AG08396 (cell line): Measurements from ENCODE around the gene LGALSL.
A peak's percentile ranks its signal among the peaks of the same experiment; 100 is the strongest.
"Not testable (repeated sequence)": the region's sequence is repeated elsewhere in the genome, so short reads cannot be mapped to it uniquely, and the experiment has no call there.

Experiments used
- DNase-seq: peaks from one replicate; pipeline ENCODE4 v3.0.0; 2012; ENCODE audit warnings: low spot score, mixed read lengths

The LGALSL gene

GRCh38 chr2:64442801-64443429, 11.0 kb upstream of the LGALSL start:
- DNase-seq, result no peak

- DNase-seq, result not testable (repeated sequence)
These were observed 8.0 kb upstream of the LGALSL start for GRCh38 chr2:64445970-64446369.

DNA sequence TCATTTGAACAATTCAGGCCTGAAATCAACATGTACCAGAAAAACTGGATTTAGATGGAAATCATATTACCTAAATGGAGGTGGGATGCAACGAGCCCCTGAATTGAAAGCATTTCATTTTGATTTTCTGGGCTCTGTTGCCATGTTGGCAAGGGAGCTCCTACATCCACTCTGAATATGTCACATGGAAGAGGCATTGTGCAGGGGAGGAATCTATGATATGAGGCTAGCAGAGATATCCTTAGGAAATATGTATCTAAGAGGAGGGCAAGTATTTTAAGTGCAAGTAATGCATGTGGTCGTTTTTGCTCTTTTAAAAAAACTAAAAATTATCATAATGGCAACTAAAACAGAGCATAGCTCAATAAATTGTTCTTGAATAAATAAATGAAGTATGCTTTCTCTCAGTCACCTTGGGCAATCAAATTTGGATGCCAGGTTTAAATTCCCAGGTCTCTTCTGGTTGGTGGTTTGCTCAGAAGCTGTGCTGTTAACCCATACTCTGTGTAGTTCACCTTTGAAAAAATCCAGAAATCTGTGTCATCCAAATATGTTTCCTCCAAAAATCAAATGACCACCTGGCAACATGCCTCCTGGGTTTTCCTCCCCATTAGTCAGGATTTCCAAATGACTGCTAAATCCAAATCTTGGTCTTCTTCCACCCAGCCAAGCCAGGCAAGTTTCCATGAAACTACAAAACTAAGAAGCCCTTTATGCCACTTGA, 6.5 kb upstream of the LGALSL start:
- no peak for DNase-seq

GRCh38 chr2:64448041-64448426, 5.9 kb upstream of the LGALSL start:
- no peak for DNase-seq

DNA sequence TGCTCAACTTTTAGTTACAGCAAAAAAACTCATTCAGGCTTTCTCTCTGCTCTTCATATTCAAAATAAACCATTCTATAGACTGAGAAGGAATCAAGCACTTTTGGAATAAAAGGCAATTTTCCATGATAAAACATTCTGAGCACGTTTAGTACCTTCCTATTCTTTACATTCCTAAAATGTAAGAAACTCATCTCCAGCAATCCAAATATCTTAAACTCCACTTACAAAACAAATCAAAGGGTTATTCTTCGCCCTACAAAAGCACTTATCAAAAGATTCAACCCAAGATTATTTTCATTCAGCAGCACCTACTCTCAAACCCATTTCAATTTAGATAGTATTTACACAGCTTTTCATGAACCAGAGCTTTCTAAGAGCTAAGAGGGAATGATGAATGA, 2.9 kb upstream of the LGALSL start:
- DNase-seq, result no peak

DNA sequence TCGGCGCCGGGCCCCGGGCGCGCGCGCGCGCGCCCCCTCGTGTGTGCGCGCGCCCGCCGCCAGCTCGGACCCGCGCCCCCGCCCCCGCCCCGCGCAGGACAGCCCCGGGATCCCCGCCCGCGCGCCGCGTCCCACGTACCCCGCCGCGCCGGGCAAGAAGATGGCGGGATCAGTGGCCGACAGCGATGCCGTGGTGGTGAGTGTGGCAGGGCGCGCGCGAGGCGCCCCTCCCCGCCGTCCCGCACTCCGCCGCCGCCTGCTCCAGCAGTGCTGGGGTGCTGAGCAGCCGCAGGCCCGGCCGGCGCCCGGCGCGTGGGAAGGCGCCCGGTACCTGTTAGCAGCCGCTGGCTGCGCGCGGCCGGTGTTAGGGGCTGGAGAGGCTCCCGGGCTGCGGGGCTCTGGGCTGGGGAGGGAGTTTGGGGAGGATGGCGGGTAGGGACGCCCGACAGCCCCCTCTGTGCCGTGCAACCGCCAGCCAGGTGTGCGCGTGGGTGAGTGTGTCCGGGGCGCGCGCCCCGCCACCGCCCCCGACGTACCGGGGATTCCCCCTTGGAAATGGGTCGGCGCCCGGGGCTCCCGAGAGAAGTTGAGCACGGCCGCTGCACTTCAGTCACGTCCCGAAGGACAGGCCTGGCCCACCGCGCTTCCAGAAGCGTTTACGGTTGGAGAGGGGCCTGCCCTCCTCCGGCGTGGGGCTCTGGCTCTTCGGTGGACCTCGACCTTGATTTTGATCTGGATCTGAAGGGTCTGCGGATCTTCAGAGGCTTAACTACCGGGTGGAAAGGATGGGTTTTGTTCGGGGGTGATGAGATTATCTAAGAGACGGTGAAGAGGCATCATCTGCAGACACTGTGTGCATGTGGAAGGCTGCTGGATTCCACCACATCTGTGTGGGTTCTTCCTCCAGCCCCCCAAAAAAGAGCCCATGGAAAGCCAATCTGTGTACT, 697 bp downstream of the LGALSL start:
- peak; percentile 76 for DNase-seq

- DNase-seq, result no peak
These were observed 1.6 kb downstream of the LGALSL start for GRCh38 chr2:64455545-64455944.

DNA sequence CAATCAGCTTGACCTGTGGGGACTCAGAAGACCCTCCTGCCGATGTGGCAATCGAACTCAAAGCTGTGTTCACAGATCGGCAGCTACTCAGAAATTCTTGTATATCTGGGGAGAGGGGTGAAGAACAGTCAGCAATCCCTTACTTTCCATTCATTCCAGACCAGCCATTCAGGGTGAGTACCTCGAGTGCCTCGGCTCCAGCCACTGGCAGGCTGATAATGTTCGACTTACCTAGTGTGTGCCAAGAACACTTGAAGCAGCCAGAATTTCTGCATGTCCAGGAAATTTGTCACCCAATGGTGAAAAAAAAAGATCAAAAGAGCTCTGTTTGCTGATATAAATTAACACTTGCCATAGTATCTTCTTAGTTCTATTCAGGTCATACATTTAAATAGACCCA, 2.3 kb downstream of the LGALSL start:
- DNase-seq, result no peak

- no peak for DNase-seq
These were observed 3.6 kb downstream of the LGALSL start for GRCh38 chr2:64457524-64457923.

- no peak for DNase-seq
These were observed 5.6 kb downstream of the LGALSL start for GRCh38 chr2:64459575-64459974.

GRCh38 chr2:64460330-64460729, 6.4 kb downstream of the LGALSL start:
- no peak for DNase-seq

DNA sequence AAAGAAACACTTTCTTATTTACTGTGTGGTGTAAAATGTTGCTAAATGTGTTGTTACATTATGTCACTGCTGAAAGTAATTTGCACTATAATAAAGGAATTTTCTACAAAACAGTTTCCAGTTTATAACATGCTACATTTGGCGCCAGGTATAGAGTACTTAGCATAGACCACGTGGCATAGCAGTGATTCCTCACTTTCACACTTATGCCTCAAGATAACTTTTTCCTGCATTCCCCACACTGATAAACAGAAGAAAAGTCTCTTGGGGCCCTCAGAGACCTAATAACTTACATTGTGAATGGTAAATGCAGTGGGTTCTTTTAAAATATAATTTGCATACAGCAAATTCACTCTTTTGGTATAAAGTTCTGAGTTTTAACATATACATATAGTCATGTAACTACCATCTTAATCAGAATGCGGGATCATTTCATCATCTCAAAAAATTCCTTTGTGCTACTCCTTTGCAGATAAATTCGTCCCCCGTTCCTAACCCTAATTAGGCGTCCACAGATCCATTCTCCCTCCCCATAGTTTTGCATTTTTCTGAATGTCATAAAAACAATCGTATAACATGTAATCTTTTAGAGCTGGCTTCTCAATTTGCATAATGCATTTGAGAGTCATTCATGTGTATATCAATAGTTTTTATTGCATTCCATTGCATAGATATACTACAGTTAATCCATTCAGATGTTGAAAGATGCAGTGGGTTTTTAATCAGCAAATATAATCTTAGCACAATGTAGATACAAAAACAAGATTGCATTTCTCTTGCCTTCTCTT, 7.5 kb downstream of the LGALSL start:
- no peak for DNase-seq

DNA sequence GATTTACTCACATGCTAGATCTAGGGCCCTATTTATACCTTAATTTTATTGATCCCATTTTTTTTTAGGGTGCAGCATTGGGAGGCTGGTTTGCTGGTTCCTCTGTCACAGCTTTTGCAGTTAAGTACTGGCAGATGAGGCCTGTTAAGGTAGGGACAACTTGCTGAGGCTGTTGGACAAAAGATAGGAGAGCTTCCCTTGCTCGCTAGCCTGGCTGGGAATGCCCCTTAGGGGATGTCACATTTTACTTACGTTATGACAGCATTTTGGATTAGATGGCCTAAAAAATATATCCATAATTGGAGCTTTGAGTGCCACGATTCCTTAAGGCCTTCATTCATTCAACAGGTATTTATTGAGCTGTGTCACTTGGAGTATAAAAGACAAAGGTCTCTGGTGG, 8.2 kb downstream of the LGALSL start:
- DNase-seq, result no peak

DNA sequence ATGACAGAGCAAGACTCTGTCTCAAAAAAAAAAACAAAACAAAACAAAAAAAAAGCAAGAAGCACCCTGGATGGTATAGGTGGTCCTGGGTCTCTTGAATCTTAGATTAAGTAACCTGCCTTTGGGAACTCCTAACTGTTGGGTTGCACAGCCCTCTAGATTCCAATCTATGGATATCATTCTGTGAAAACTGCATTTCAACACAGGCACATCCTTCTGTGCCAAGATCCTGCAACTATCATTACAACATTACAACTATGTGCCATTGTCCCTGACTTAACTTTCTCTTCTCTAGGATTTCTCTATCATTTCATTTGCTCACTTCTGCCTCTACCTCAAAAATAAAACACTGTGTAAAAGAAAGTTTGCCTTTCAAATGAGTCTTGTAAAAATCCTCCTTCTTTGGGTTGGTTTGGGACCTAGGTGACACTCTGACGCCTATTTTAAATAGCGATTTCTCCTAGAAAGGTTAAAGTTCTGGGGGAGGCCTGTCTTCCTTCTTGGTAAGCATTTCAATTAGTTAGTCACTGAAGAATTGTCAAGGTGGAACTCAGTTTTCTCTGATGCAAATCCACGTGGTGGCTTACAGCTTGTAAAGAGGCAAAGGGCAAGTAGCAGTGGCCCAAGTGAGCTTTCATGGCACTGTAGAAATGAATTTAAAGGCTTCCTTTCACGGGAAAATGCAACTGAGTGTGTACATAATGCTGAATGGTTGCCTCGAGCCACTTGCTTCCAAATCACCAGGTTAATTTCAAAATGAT, 9.2 kb downstream of the LGALSL start:
- peak; percentile 13 for DNase-seq

DNA sequence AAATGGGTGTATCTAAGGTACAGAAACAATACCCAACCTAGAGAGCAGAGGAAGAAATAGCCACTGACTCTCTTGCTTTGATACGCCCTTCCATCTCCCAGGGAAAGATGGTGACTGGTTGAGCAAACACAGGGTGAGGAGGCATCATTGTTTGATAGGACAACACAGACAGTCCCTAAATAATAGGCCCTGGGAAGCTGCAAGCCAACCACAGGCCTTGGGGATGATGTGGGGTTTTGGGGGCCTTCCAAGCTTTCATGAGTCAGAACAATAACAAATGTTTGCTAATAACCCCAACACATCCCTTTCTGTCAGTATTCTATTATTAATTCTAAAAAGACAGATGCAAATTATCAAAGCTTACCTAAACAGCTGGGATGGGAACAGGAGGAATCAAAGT, 9.8 kb downstream of the LGALSL start:
- DNase-seq, result peak; percentile 49

DNA sequence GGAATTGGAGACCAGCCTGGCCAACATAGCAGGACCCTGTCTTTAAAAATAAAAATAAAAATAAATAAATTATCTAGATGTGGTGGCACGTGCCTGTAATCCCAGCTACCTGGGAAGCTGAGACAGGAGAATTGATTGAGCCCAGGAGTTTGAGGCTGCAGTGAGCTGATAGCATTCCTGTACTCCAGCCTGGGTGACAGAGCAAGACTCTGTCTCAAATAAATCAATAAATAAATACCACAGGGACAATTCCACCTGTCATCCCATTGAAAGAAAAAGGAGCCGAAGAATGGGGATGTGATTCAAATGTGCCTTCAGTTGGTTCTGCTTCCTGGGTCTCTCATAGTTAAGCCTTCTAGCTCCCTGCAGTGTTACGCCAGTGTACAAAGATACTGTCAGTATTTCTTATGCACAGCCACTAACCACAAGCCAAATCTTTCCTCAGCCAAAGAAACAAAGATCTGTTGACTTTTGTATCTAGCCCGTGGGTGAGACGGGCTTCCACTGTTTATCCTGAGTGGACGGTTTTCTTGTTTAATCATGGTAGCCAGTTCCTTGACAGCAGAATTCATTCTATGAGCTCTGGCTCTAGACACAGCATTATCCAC, 12.6 kb downstream of the LGALSL start:
- DNase-seq, result no peak

- DNase-seq, result no peak
These were observed 13.3 kb downstream of the LGALSL start for GRCh38 chr2:64467096-64467843.

DNA sequence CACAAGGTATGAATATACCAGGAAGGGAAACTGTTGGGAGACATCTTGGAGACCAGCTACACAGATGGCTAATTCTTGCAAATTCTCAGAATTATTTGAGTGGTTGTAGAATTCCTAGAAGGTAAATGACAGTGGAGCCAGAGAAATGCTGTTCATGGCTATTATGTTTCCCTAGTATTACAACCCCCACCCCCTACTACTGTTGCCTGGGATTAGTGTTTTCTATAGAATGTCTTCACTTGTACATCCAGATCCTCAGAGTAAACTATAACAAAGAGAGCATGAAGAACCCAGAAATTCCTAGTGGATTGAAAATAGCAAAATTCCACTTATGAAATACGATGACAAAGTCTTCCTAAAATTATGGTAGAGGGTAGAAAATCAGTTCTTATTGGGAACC, 15.3 kb downstream of the LGALSL start:
- no peak for DNase-seq

- DNase-seq, result no peak
These were observed 16.1 kb downstream of the LGALSL start for GRCh38 chr2:64470071-64470470.

- no peak for DNase-seq
These were observed 16.9 kb downstream of the LGALSL start for GRCh38 chr2:64470766-64471295.
